ENCODE data around the gene CMSS1.

The CMSS1 gene

DNA sequence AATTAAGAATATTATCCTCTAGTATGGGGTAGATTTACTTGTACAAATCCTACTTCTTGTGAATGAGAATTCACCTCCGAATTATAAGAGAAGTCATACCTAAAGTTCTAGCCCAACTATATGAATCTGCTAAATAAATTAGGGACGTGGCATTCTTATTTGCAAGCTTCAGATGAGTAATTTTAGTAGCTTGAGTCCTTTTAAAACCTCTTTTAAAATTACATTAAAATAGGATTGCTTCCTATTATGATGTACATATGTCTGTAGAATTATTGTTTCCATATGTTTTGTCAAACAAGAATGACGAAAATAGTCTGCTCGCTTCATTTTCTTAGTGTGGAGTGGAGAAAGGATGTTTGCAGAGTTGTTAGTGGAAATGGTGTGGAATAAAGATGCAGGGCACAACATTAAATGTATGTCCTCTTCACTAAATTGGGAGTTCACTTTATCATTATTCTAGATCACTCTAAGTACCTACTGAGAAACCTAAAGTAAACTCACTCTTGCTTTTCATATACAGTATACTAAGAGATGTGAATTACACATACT lies 59.4 kb downstream of the CMSS1 start:
- DNase-seq = no peak

DNA sequence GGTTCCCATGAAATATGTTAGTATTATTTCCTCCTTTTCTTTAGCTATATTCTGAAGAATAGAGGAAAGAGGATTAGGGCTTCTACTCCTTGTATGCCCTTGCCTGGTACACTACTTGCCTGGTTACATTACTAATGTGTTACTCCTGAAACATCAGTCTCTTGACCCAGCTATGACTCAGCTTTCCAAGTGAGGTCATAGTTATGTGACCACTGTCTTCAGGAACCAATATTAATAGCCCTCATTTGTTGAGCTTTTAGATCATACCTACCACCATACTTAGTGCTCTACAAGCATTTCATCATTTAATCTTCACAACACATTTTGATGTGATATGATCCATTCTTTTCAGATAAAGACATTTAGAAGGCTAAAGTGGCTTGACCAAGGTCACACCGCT lies 60.3 kb downstream of the CMSS1 start:
- DNase-seq = peak; percentile 39

DNA sequence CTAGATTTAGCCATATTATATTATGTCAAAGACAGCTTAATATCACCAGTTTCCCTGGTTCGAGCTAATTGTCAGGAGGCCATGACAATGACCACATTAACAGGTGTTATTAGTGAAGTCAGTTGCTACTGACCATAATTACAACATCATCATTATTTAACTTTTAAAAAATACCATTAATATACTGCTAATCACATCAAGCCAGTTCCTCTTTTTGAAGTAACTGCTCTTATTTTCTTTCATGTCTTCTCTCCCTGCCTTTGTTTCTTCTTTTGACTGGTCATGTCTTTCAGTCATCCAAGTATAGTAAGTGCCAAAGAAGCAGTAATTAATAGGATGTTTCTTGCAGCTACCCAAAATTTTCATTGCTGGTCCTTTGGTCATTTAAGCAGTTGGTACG lies 61.6 kb downstream of the CMSS1 start:
- DNase-seq = no peak

DNA sequence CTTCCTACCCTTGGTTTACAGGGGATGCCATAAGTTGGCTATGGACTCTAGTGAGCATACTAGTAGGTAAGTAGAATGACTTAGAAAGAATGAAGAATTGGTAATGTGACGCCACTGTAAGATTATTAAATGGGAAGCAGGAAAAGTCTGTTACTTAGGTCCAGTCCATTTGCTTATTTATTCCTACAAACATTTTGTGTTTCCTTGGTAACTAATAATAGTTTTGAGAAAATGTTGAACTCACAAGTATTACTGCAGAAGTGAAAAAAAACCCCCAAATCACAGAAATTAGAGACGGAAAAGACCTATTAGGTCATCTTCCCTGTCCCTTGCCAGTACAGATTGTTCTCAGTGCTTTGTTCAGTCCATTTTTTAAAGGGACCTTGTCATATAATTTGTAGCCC lies 63.5 kb downstream of the CMSS1 start:
- DNase-seq = no peak

DNA sequence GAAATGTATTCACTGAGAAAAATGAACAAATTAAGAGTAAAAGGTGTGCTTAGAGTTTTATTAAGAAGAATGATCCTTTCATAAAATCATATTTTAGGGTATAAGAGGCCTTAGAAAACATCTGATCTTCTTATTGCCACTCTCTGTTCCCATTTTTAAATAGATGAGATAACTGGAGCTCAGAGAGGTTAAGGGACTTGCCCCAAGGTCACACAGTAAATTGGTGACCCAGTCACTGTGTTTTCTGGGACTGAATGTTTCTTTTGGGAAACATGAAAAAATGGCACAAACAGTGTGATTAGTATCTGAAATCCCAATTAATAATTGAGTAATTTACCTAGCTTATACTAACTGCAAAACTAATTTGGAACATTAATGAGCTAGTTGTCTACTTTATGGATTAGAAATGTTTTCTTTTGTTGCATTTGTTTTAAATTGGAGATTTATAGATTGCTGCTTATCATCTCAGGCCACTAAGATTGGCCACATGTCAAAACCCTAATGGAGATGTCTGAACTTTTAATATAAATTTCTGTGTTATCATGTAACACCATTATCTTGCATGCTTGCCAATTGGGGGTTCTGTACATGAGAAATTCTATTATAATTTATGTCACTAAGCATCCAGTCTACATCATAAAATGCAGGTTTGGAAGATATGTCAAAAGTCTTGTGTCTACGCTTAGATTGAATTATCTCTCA lies 64.9 kb downstream of the CMSS1 start:
- DNase-seq = no peak

DNA sequence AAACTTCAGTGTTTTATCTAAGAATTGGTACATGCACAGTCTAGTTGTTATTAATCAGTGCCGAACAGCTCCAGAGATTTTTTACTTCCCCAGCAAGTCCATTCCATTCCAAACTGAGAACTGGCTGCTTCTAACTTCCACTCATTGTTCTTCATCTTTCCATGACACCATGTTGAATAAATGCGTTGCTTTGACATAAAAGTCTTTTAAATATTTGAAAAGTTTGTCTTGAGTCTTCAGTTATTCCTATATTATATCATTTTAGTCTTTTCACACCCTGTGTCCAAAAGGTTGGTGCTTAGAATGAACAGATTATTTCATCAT lies 65.4 kb downstream of the CMSS1 start:
- DNase-seq = no peak

DNA sequence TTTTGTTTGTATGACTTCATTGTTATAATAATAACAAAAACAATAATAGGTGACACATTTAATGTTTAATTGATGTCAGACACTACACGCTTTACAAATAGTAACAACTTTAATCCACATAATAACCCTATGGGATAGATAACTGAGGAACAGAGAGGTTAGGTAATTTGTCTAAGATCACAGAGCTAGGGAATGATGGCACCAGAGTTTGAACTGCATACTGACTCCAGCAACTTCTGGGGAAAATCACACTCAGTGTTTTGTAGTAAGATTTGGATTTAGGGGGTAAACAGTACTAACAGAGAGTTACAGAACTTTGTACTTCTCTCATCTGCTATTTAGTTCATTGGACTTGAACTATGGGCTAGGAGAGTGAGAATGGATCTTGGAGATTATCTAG lies 66.0 kb downstream of the CMSS1 start:
- no peak for DNase-seq

DNA sequence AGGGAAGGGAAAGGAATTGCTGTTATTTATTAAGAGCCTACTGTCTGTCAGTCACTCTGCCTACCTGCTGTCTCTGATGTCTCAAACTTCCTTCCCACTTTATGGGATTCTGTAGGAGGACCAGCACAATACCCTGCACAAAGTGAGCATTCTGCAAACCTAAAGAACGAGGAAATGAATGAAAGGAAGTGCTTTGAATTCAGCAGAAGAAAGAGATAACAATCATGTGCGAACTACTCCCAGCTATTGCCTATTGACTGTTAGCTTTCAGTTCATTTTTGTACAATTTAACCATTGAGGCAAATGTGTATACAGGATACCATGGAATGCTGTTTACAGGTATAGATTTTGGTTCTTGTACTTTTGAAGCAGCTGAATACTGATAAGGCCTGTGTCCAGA lies 66.8 kb downstream of the CMSS1 start:
- DNase-seq = no peak

DNA sequence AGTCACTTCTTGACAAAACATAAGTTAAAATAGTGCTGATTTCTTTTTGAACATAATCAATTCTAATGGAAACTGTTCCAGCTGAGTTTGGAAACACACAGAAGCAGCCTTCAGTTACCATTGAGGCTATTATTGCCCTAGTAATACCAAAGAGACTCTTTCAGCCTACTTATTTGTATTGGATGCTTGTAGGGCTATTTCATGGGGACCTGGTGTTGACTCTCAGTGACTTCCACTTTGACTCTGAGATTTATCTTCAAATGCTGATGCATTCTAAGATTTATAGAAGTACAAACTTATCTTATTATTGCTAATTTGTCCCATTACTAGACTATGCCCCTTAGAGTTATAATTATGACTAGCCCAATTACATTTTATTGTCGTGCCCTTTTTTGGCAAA lies 67.4 kb downstream of the CMSS1 start:
- DNase-seq = no peak

DNA sequence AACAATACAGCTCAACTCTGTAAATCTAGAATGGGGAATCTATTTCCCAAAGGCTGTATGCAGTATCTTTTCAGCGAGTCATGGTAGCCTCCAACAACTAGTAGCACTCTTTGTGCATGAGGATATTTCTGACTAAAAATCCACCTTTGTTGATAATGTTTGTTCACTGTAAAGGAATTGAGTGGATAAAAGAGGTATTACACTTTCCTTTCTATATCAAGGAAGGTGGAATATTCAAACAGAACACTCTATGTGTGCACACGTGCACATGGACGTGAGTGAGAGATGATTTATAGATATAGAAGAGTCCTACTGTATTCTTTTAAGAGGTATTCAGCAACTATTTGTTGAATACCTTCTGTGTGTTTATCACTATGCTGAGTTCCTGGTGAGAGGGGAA lies 68.2 kb downstream of the CMSS1 start:
- no peak for DNase-seq

DNA sequence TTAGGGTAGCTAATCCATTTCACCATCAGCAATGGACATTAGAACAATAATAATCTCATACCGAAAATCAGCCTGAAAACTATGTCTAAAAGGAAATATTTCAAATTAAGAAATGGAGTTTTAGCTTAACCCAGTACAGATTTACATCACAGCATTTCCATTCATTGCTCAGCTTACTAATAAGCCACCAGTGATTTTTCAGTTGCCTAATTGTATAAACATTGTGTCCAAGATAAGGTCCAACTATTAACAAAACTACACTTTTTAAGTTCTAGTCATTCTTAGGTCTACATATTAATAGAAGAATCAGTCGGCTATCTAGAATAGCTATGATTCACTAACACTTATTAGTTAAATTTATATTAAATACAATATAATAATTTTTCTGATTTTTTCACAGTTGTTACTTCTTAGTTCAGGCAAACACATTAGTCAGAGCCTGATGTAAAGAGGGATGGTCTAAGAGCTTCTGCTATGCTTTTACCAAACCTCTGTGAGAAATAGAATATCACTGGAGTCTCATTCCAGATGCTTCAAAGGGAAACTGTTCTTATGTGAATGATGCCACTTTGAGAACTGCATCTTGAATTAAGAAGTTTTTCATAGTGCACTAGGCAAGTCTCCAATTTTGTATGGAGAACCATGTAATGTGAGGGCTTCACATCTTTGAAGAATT lies 74.1 kb downstream of the CMSS1 start:
- no peak for DNase-seq

DNA sequence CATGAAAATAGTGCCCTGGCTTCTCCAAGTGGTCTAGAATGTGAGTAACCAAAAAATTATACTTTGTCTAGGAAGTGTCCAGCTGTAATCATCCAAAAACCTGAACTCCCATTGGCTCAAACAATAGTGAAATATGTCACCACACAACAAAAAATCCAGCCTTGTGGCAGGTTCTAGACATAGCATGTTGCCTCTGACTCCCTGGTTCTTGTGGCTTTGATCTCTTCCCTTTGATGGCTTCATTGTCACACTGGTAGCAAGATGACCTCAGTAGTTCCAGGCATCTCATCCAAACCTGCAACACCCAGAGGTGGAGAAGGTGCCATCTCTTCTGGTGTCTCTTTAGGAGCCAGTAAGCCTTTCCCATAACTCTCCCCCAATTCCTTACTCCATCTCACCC lies 74.7 kb downstream of the CMSS1 start:
- DNase-seq = no peak

DNA sequence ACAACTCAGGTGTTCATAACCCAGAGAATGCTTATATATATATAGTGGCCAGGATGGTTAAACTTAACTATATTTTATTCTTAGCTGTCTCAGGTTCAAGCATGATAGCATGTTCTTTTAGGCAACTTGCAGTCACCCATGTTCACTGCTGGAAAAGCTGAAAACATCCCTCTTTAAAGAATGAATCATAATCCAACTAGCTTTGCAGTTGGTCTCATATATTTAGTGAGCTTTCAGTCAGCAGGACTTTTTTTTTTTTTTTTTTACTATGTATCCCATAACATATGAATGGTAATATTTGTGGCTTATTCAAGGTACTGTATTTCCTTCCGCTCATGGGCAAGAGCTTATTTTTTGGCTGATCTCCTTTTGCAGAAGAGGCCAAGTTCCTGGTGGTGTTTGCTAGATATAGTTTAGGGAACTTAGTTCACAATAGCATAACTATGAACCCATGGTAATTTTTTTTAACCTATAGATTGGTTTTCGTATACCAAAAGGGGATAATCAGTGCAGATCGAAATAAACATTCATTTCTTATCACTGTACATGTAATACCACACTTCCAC lies 77.6 kb downstream of the CMSS1 start:
- no peak for DNase-seq

DNA sequence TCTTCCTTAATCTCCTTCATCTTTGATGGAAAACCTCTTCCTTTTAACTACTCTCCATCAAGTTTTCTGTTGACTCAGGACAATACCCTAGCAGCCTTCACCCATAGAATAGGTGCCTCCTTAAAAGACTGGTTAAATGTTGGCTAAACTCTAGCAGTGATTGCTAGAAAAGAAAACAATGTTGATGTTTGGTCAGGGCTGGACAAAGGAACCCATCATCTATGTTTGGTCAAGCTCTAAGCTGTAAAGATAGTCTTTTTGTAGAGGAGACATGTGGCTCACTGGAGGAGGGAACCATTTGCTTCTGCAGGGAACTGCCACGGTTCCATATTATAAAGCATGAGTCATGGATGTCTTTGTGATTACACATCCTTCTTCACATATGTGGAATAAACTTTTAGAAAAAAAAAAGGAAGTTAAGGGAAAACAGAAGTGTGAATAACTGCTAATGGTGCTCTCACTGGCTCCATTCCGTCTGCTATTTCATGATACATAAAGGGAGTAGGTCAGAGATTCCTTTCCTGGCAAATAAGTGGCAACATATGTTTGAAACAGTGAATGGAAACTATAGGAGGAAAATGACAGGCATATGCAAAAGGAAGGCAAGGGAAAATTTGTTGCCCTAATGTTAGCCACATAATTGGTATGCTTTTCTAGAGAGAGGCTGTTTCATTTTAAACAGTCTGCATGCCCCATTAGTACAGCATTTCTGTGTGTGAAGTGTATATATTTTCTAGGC lies 78.2 kb downstream of the CMSS1 start:
- DNase-seq = no peak

DNA sequence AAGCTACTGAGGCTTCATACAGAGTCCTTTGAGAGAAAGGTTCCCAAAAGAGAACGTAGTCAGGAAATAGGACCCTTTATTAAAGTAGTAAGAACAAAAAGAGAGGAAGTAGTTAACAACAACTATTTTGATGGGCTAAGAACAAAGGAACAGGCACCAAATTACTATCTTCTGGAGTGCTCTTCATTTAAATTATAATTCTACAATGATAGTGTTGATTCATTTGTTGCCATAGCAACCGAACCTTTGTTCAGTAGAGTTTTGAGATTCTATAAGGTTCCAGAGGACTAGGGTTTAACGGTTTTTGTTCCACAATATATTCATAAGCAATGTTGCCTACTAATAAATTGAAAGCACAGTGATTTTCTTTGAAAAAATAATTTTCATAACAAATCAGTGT lies 78.8 kb downstream of the CMSS1 start:
- DNase-seq = no peak

DNA sequence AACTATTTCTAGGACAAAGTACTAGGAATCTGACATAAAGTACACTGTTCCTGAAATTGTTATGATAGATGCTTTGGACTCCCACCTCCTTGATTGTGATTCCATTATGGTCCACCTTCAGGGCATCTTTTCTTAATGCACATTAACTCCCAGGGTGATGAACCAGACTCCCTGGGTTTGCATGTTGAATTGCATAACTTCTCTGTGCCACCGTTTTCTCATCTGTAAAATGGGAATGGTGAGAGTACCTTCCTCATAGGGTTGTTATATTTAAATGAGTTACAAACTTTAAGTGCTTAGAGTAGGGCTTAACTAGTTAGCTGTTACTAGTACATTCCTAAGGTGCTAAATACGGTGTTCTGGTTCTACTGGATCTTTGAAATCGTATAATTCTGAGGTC lies 81.9 kb downstream of the CMSS1 start:
- no peak for DNase-seq

DNA sequence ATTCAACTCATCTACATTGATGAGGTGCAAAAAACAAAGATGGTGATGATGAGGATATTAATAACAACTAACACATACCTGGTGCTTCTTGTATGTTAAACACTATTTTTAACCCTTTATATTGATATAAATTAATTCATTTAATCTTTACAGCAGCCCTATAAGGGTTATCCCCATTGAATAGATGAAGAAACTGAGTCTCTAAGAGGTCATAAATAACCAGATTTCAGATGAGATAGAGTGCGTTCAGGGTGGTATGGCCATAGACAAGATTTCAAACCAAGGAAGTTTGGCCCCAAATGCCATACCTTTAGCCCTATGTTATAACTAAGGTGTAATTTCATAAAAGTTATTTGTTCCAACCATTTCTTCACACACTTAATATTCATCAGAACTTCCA lies 82.6 kb downstream of the CMSS1 start:
- DNase-seq = no peak

DNA sequence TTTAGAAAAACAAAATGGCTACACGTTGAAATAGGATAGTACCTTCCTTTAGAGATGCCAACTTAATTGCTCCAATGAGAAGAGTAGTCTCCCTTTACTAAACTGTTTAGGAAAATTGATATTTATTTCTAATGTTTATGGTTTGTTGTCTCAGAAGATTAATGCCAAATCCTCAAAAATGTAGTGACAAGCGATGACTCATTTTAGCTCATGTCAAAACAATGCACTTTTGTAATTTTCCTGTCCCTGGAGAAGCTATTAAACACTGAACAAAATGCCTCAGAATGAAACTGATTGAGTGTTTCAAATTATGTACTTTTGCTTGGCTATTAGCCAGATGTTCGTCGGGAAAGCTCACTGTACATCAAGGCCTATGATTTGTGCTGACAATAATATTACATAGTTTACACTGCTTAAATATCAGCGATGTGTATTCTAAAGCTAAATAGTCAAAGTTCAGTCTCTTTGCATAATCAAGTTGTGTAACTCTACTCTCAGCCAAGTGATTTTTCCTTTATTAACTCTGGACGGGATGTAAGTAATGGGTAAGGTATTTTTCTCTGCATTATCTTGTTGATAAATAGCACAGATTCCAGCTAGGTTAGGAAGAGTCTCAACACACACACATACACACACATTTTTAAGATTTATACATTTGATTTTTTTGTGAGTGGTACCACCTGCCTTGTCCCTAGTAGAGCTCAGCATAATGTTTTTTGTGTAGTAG lies 83.7 kb downstream of the CMSS1 start:
- DNase-seq = peak; percentile 27

DNA sequence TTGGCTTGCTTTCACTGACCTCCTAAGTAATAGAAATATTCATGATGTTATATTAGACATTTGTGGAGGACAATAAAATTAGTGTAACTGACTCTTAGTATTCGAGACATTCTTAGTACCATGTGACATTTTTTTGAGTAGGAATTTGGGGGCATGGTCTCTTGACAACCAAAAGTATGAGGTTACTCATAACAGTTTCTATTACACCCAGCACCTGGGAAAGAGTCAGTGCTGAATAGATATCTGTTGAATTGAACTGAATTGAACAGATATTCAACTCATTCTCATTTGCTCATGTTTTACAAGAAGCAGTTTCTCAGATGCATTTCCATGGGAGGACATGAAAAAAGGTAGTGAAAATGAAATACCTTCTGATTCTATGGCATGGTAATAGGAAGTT lies 84.4 kb downstream of the CMSS1 start:
- DNase-seq = no peak

DNA sequence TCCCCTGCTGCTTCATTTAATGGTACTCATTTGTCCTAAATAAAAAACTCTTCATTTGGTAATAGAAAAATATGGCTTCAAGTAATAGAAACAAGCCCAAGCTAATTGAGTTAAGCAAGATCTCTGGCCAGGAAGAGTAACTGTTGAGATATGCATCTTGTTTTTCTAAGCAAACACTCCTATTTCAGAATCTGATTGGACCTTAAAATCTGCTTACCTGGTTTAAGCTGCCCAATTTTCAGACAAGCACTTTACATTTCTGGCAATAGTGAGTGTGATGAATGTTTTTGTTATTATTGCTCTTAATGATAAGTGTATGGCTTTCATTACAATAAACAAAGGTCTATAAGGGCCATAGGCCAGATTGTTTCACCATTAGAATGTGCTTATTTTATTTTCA lies 86.2 kb downstream of the CMSS1 start:
- no peak for DNase-seq

DNA sequence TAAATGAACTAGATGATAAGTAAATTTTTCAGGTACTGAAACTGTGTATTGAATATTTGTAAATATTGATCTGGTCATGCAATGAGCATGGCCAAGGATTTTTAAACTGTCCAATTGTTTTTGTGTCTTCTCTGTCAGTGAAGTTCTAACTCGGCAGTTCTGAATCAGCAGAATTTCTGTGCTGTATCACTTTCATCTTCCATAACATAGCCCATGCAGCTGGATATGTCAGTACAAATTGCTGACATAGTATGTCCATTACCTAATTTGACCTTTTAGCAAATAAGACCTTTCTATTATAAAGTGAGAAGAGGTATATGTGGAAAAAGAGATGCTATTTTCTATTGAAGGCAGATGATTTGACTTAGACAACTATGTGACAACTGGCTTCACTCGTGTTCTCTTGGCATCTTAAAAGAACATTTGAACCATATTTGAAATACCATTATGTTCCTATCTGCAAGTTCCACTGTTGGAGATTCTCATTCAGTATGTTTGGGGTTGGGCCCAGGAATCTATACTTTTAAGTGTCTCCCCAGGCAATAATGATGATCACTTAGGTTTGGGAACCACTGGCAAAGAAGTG lies 90.4 kb downstream of the CMSS1 start:
- DNase-seq = no peak

DNA sequence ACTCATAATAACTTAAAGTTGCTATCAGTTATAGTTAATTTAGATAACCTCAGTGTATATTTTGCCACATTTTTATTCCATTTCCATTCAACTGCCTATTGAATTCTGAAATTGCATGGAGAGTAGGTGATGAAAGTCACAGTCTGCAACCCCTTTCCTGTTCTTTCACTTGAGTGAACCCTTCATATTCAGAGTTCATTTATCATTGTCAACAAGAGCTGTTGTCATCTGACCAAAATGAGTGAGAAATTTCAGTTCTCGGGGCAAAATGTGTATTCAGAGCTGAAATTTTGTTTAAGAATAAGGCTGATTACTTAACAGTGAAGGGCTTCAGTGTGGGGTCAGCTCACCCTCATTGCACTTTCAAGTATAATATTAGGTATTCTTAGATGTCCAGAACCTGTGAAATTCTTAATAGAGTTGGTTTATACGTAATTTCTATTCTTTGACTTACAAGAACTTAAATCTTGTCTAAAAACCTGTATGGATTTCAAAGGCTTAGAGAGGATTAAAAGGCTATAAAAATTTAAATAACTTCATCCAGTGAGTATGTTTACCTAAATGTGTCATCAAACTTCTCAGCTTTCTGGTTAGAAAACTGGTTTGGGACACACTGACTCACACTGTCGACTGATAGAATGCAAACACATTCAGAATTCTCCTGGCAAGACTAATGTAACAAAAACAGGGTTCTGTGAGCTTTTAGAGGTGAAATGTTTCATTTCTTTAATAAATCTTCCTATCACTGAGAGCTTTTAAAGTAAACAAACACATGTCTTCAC lies 92.2 kb downstream of the CMSS1 start:
- DNase-seq = no peak

Data from activated CD4-positive, alpha-beta T cell treated with anti-CD3 and anti-CD28 coated beads, Interleukin-2, Interleukin-6, amounts not matched to agents 100 ng/mL and 50 ng/mL, durations not matched to agents 16 hours and 8 hours (primary cell).